ENCODE results near the gene PIANP.

The PIANP gene

GRCh38 chr12:6701078-6701768 is 608 bp upstream of the PIANP start:
- no peak for TF ChIP-seq CTCF (IDR thresholded peaks at IDR 0.05; ENCODE audit: insufficient read depth, low read depth, low read length, missing control alignments)
- H3K4me3 ChIP-seq (ENCODE audit: low read length): peak overlapping the region; percentile 37
- DNase-seq (ENCODE audit: low read depth): no peak

GRCh38 chr12:6699989-6700645 is 498 bp downstream of the PIANP start:
- TF ChIP-seq CTCF (IDR thresholded peaks at IDR 0.05; ENCODE audit: insufficient read depth, low read depth, low read length, missing control alignments): no peak
- no peak for DNase-seq (ENCODE audit: low read depth)
- H3K4me3 ChIP-seq (ENCODE audit: low read length): peak overlapping the region; percentile 28

- no peak for TF ChIP-seq CTCF (IDR thresholded peaks at IDR 0.05; ENCODE audit: insufficient read depth, low read depth, low read length, missing control alignments)
- no peak for DNase-seq (ENCODE audit: low read depth)
- H3K4me3 ChIP-seq (ENCODE audit: low read length): peak overlapping the region; percentile 28
These were observed 1.2 kb downstream of the PIANP start for GRCh38 chr12:6699259-6699988.

GRCh38 chr12:6698352-6699046 is 2.1 kb downstream of the PIANP start:
- no peak overlapping the region for H3K4me3 ChIP-seq (ENCODE audit: low read length)
- DNase-seq (ENCODE audit: low read depth): no peak
- no peak for TF ChIP-seq CTCF (IDR thresholded peaks at IDR 0.05; ENCODE audit: insufficient read depth, low read depth, low read length, missing control alignments)

GRCh38 chr12:6697584-6698351 is 2.8 kb downstream of the PIANP start:
- TF ChIP-seq CTCF (IDR thresholded peaks at IDR 0.05; ENCODE audit: insufficient read depth, low read depth, low read length, missing control alignments): peak; percentile 64
- no peak overlapping the region for H3K4me3 ChIP-seq (ENCODE audit: low read length)
- DNase-seq (ENCODE audit: low read depth): peak; percentile 65

Measured in epithelial cell of esophagus (primary cell).